DND-41 (cell line): Measurements from ENCODE around the gene EIF2S3.
A peak's percentile ranks its signal among the peaks of the same experiment; 100 is the strongest.
"Not testable (repeated sequence)": the region's sequence is repeated elsewhere in the genome, so short reads cannot be mapped to it uniquely, and the experiment has no call there.

ENCODE experiments used
- ATAC-seq: fragments of 200-7000 bp; cut with Tn5 transposase; 3 replicates; pipeline ENCODE4 v1.9.1; 2021; ENCODE audit warnings: low read depth; ENCODE audit not compliant: insufficient read depth
- DNase-seq: peaks from one replicate; pipeline ENCODE4 v3.0.0-alpha.2; 2020
- H2AFZ ChIP-seq: 2 replicates; pipeline ENCODE4 v1.6.0; 2012; ENCODE audit warnings: low read depth, low read length
- H3K27ac ChIP-seq: 2 replicates; pipeline ENCODE4 v1.5.1; 2012; ENCODE audit warnings: low read length, inconsistent platforms
- H3K27me3 ChIP-seq: fragments of 200-600 bp; sonication (generic); 2 replicates; pipeline ENCODE4 v1.6.0; 2012; ENCODE audit warnings: low read length, mild to moderate bottlenecking, inconsistent platforms; ENCODE audit not compliant: insufficient read depth, poor library complexity
- H3K36me3 ChIP-seq: 2 replicates; pipeline ENCODE4 v1.5.1; 2012; ENCODE audit warnings: low read length, inconsistent platforms; ENCODE audit not compliant: insufficient read depth
- H3K4me1 ChIP-seq: 2 replicates; pipeline ENCODE4 v1.5.1; 2012; ENCODE audit warnings: mild to moderate bottlenecking, low read length; ENCODE audit not compliant: insufficient read depth
- H3K4me2 ChIP-seq: 2 replicates; pipeline ENCODE4 v1.6.0; 2012; ENCODE audit warnings: mild to moderate bottlenecking, moderate library complexity, low read length, inconsistent platforms; ENCODE audit not compliant: insufficient read depth
- H3K4me3 ChIP-seq, 2 experiments: fragments of 200-600 bp in 1 of 2; shearing (Covaris generic) in 1 of 2; 2 replicates each; pipeline ENCODE4 v1.5.1; 2012 to 2016; ENCODE audit warnings: inconsistent platforms in 2 of 2, low read length in 2 of 2, mild to moderate bottlenecking in 2 of 2, low read depth in 1 of 2, moderate library complexity in 1 of 2
- H3K79me2 ChIP-seq: 2 replicates; pipeline ENCODE4 v1.6.0; 2012; ENCODE audit warnings: low read length, inconsistent platforms; ENCODE audit not compliant: insufficient read depth
- H3K9ac ChIP-seq: 2 replicates; pipeline ENCODE4 v1.6.0; 2012; ENCODE audit warnings: low read depth, mild to moderate bottlenecking, inconsistent platforms, low read length, moderate library complexity
- H3K9me3 ChIP-seq: 2 replicates; pipeline ENCODE4 v1.5.1; 2012; ENCODE audit warnings: low read length, moderate library complexity, mild to moderate bottlenecking, inconsistent platforms; ENCODE audit not compliant: insufficient read depth, severe bottlenecking
- H4K20me1 ChIP-seq: 2 replicates; pipeline ENCODE4 v1.6.0; 2012; ENCODE audit warnings: low read length; ENCODE audit not compliant: insufficient read depth
- CTCF ChIP-seq: IDR thresholded peaks from 2 replicates; pipeline ENCODE4 v1.5.1; 2012; ENCODE audit warnings: borderline replicate concordance, low read length, moderate library complexity, mild to moderate bottlenecking; ENCODE audit not compliant: poor library complexity, severe bottlenecking; ENCODE audit errors: extremely low read depth
- EZH2 ChIP-seq: IDR thresholded peaks from 3 replicates; pipeline ENCODE4 v1.6.1; 2012; ENCODE audit warnings: borderline replicate concordance, low read depth, mild to moderate bottlenecking, moderate library complexity, low read length, inconsistent platforms; ENCODE audit not compliant: severe bottlenecking

EIF2S3 gene

GRCh38 chrX:24049643-24050042 lies 5.1 kb upstream of the EIF2S3 start:
- not testable (repeated sequence) for H2AFZ ChIP-seq, H3K27ac ChIP-seq, H4K20me1 ChIP-seq, DNase-seq, H3K4me3 ChIP-seq, H3K4me1 ChIP-seq, H3K9ac ChIP-seq, H3K27me3 ChIP-seq, H3K4me2 ChIP-seq, ATAC-seq, H3K79me2 ChIP-seq, H3K36me3 ChIP-seq, H3K9me3 ChIP-seq

GRCh38 chrX:24050522-24051318 lies 4.0 kb upstream of the EIF2S3 start:
- H3K79me2 ChIP-seq, ATAC-seq: not testable (repeated sequence)

GRCh38 chrX:24055043-24055356 lies 244 bp downstream of the EIF2S3 start:
- DNase-seq (no peak), ATAC-seq (peak; percentile 33)
- Histone ChIP-seq H3K9me3 (no peaks in the 10 kb centered on the region), H3K27me3 (no peaks in the 10 kb centered on the region), H3K4me1 (peaks cover 11% of the 10 kb centered on the region; the same call in 1 of the 2 replicates), H2AFZ (peak overlapping the region; percentile 84), H3K36me3 (peaks cover 27% of the 10 kb centered on the region), H3K4me3 (no peak overlapping the region; a peak in 1 of 4 replicates), H3K27ac (no peak overlapping the region; the same call in 1 of the 2 replicates), H3K4me2 (no peak overlapping the region), H3K79me2 (peaks cover 30% of the 10 kb centered on the region), H3K9ac (no peak overlapping the region), H4K20me1 (no peaks in the 10 kb centered on the region; the same call in 1 of the 2 replicates)
- no peak for TF ChIP-seq CTCF
- no peak for TF ChIP-seq EZH2

More at GRCh38 chrX:24050522-24051318, 4.0 kb upstream of the EIF2S3 start:
- H3K27me3 ChIP-seq, H3K4me2 ChIP-seq, H3K9ac ChIP-seq, H4K20me1 ChIP-seq, DNase-seq, H3K9me3 ChIP-seq, H3K36me3 ChIP-seq, H2AFZ ChIP-seq, H3K4me3 ChIP-seq, H3K4me1 ChIP-seq, H3K27ac ChIP-seq: not testable (repeated sequence)

- ATAC-seq = no peak
- Histone ChIP-seq H3K36me3 (peaks cover 74% of the 10 kb centered on the region), H3K9ac (no peak overlapping the region)
Measured at GRCh38 chrX:24063488-24063887, 8.7 kb downstream of the EIF2S3 start.

More at GRCh38 chrX:24063488-24063887, 8.7 kb downstream of the EIF2S3 start:
- H2AFZ ChIP-seq = no peak overlapping the region
- DNase-seq = no peak
- no peak overlapping the region for H3K4me2 ChIP-seq
- peaks cover 3% of the 10 kb centered on the region; the same call in 1 of the 2 replicates for H3K4me1 ChIP-seq
- H3K4me3 ChIP-seq = no peak overlapping the region
- TF ChIP-seq CTCF (no peak), EZH2 (no peak)
- no peaks in the 10 kb centered on the region for H3K9me3 ChIP-seq
- H3K27me3 ChIP-seq = no peaks in the 10 kb centered on the region
- H4K20me1 ChIP-seq = no peaks in the 10 kb centered on the region; the same call in 1 of the 2 replicates
- H3K79me2 ChIP-seq = peaks cover 45% of the 10 kb centered on the region
- no peak overlapping the region for H3K27ac ChIP-seq
